ENCODE measurements around the gene ABCC2.

DNA sequence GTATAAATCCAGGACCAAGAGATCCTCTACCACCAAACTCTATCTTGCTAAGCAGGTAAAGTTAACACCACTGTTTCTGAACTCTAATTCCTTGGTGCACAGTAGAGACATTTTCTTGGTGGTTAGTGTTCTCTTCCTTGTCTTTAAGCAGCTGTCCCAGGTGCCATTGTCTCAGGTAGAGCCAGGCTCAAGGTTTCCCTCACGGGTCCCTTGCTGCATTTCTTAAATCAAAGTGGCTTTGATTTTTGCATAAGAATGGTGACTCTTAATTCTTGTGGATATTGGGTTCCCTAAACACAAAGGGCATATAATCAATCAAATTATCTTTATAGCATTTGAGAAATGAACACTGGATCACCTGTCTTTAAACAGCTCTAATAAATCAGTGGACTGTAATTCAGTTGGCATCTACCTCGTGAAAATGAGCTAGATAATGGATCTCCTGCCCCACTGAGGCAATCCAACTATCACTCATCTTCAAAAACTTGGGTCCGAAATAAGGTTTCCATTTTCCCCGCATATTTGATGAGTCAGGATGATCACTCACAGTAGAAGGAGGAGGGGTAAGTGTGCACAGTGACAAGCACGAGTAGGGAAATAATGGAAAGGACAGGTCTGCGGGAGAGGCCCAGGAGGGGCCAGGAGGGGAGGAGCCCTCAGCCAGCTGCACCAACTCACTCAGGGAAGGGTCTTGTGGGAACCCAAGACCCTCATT, 2.4 kb downstream of the ABCC2 start:
- TF ChIP-seq, protein P1, sequence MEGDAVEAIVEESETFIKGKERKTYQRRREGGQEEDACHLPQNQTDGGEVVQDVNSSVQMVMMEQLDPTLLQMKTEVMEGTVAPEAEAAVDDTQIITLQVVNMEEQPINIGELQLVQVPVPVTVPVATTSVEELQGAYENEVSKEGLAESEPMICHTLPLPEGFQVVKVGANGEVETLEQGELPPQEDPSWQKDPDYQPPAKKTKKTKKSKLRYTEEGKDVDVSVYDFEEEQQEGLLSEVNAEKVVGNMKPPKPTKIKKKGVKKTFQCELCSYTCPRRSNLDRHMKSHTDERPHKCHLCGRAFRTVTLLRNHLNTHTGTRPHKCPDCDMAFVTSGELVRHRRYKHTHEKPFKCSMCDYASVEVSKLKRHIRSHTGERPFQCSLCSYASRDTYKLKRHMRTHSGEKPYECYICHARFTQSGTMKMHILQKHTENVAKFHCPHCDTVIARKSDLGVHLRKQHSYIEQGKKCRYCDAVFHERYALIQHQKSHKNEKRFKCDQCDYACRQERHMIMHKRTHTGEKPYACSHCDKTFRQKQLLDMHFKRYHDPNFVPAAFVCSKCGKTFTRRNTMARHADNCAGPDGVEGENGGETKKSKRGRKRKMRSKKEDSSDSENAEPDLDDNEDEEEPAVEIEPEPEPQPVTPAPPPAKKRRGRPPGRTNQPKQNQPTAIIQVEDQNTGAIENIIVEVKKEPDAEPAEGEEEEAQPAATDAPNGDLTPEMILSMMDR (IDR thresholded peaks at IDR 0.05; ENCODE audit: borderline replicate concordance, extremely low read depth, low read length, poor library complexity, severe bottlenecking), result no peak
- no peak for TF ChIP-seq EZH2 (IDR thresholded peaks at IDR 0.05; ENCODE audit: borderline replicate concordance, low read depth, low read length, severe bottlenecking)
